HUES64 (cell line): ENCODE data around the gene PARVA.
A peak's percentile ranks its signal among the peaks of the same experiment; 100 is the strongest.

Source experiments
- H3K27ac ChIP-seq: 2 replicates; pipeline ENCODE4 v1.7.0; 2013; ENCODE audit warnings: low read depth, low read length, inconsistent platforms
- H3K27me3 ChIP-seq: 2 replicates; pipeline ENCODE4 v1.6.1; 2013; ENCODE audit warnings: mild to moderate bottlenecking, low read length; ENCODE audit not compliant: insufficient read depth
- H3K36me3 ChIP-seq: 2 replicates; pipeline ENCODE4 v1.6.1; 2013; ENCODE audit warnings: mild to moderate bottlenecking, low read length; ENCODE audit not compliant: insufficient read depth
- H3K4me1 ChIP-seq: 2 replicates; pipeline ENCODE4 v1.6.1; 2013; ENCODE audit warnings: mild to moderate bottlenecking, low read length, moderate library complexity; ENCODE audit not compliant: insufficient read depth
- H3K4me3 ChIP-seq: 2 replicates; pipeline ENCODE4 v1.5.1; 2013; ENCODE audit warnings: mild to moderate bottlenecking, low read length, moderate library complexity
- H3K9ac ChIP-seq: 2 replicates; pipeline ENCODE4 v1.6.1; 2013; ENCODE audit warnings: mild to moderate bottlenecking, low read depth, low read length
- H3K9me3 ChIP-seq: 2 replicates; pipeline ENCODE4 v1.6.1; 2013; ENCODE audit warnings: low read depth, low read length; ENCODE audit not compliant: insufficient read depth
- WGBS: fragments of 150-250, 120-280 bp; methylation state at CpG from one replicate; pipeline ENCODE4 v1.1.7; 2013; ENCODE audit warnings: missing lambda C conversion rate; 5-methylcytosine and 5-hydroxymethylcytosine counted together

PARVA gene

DNA sequence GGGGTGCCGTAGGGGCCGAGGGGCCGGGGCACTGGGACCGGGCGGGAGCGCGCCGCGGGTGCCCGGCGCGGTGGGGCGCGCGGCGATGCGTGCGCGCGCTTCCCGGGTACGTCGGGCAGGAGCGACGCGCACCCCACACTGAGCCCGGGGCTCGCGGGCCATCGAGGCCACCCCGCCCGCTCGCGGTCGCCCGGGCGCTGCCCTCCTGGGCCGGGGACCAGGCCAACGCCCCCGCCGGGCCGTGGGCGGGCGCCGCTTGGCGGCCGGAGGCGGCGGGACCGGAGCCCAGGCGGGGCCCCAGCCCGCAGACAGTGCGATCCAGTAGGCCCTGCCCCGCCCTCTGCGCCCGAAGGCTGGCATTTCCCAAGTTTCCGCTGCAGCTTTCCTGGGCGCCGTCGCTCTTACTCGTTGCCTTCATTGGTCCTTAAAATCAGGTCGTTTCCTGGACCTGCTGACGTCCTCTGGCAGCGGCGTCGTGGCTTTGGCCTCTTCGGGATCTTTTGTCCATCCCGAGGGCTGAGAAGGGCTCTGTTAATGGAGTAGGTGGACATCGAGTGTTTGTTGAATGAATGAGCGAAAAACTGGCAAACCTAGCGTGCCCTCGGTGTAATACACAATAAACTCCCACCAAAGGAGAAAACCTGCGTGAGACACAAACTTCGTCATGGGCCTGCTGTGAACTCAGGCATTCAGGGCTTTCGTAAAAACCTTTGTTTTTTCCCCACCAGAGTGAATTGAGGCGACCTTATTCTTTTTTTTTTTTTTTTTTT, 638 bp downstream of the PARVA start:
- Histone ChIP-seq H3K4me3 (peak overlapping the region; percentile 78), H3K36me3 (0 out of 2 replicates have a peak, but pooled peaks cover 5% of the 10 kb centered on the region), H3K27ac (peak overlapping the region; percentile 90), H3K9me3 (no peaks in the 10 kb centered on the region), H3K27me3 (peaks cover 24% of the 10 kb centered on the region), H3K4me1 (peaks cover 6% of the 10 kb centered on the region; the same call in 1 of the 2 replicates), H3K9ac (peak overlapping the region; percentile 89)
- WGBS = 2% methylated on average over 75 of the region's 76 CpGs

- WGBS = 93% methylated on average over 9 of the region's 9 CpGs
- no peak overlapping the region for H3K4me3 ChIP-seq
- peaks cover 6% of the 10 kb centered on the region; the same call in 1 of the 2 replicates for H3K4me1 ChIP-seq
- no peak overlapping the region for H3K27ac ChIP-seq
- peaks cover 14% of the 10 kb centered on the region for H3K27me3 ChIP-seq
- no peaks in the 10 kb centered on the region for H3K9me3 ChIP-seq
- H3K9ac ChIP-seq = no peak overlapping the region
- H3K36me3 ChIP-seq = 0 out of 2 replicates have a peak, but pooled peaks cover 5% of the 10 kb centered on the region
Measured at GRCh38 chr11:12380565-12381325, 3.4 kb downstream of the PARVA start.

DNA sequence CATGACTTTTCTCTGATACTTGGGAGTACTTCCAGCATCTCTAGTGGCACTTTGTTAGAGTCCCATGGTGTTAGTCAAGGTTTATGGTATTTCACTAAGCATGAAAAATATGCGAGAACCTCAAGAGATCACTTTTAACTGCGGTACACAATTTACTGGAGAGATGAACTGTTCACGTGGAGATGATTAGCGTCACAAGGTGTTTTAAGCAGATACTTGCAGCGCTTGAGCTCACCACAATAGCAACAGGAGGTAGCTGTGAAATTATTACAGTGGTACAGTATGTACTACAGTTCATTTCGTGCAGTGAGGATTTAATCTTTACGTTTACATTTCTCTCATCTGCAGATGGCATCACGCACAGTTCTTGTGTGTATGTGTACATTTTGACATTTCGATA, 4.5 kb downstream of the PARVA start:
- H3K36me3 ChIP-seq = 0 out of 2 replicates have a peak, but pooled peaks cover 5% of the 10 kb centered on the region
- 96% methylated on average over 9 of the region's 9 CpGs for WGBS
- no peak overlapping the region for H3K9ac ChIP-seq
- H3K9me3 ChIP-seq = no peaks in the 10 kb centered on the region
- H3K4me1 ChIP-seq = peaks cover 1% of the 10 kb centered on the region; the same call in 1 of the 2 replicates
- no peak overlapping the region for H3K27ac ChIP-seq
- no peak overlapping the region for H3K4me3 ChIP-seq
- peaks cover 2% of the 10 kb centered on the region; the same call in 1 of the 2 replicates for H3K27me3 ChIP-seq

DNA sequence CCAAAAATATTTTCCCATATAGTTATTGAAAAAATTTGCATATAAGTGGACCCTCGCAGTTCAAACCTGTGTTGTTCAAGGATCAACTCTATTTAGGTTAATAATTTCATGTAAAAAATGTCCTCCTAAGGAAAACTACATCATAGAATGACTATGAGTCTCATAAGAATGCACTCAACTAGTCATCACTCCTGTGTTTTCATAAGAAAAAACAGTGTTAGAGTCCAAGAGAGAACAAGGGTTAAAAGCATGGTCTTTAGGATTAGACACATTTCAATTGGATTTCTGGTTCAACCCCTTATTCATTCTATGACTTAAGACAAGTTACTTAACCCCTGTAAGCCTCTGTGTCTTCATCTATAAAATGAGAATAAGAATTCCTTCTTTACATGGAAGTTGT, 5.1 kb downstream of the PARVA start:
- Histone ChIP-seq H3K36me3 (0 out of 2 replicates have a peak, but pooled peaks cover 5% of the 10 kb centered on the region), H3K9me3 (no peaks in the 10 kb centered on the region), H3K27me3 (no peaks in the 10 kb centered on the region), H3K4me1 (no peaks in the 10 kb centered on the region), H3K27ac (no peak overlapping the region), H3K4me3 (no peak overlapping the region), H3K9ac (no peak overlapping the region)
- WGBS = no CpG with 5 or more reads among the region's 1 CpG

DNA sequence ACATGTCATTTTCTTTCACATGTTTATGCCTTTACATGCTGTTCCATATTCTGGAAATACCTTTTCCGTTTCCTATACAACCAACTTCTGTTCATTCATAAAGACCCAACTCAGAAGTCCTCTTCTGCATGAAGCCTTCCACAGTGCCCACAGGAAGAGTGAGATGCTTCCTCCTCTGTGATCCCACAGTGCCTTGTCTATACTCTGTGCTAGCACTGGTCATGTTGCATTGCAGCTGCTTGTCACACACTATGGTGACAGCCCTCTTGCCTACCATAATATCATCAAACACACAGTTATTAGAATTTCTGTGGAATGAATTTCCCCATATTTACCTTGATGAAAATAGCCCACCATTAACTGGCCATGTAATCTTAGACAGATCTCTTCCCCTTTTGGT, 8.9 kb downstream of the PARVA start:
- Histone ChIP-seq H3K27ac (no peak overlapping the region), H3K9me3 (no peaks in the 10 kb centered on the region), H3K4me3 (no peak overlapping the region), H3K36me3 (0 out of 2 replicates have a peak, but pooled peaks cover 5% of the 10 kb centered on the region), H3K4me1 (0 out of 2 replicates have a peak, but pooled peaks cover 3% of the 10 kb centered on the region), H3K9ac (no peak overlapping the region), H3K27me3 (no peaks in the 10 kb centered on the region)
- 93% methylated on average over 1 of the region's 1 CpG for WGBS

- no peaks in the 10 kb centered on the region for H3K9me3 ChIP-seq
- WGBS = 89% methylated on average over 2 of the region's 2 CpGs
- H3K4me3 ChIP-seq = no peak overlapping the region
- 0 out of 2 replicates have a peak, but pooled peaks cover 3% of the 10 kb centered on the region for H3K4me1 ChIP-seq
- H3K36me3 ChIP-seq = 0 out of 2 replicates have a peak, but pooled peaks cover 3% of the 10 kb centered on the region
- H3K9ac ChIP-seq = no peak overlapping the region
- no peak overlapping the region for H3K27ac ChIP-seq
- no peaks in the 10 kb centered on the region for H3K27me3 ChIP-seq
Measured at GRCh38 chr11:12386745-12387144, 9.4 kb downstream of the PARVA start.

DNA sequence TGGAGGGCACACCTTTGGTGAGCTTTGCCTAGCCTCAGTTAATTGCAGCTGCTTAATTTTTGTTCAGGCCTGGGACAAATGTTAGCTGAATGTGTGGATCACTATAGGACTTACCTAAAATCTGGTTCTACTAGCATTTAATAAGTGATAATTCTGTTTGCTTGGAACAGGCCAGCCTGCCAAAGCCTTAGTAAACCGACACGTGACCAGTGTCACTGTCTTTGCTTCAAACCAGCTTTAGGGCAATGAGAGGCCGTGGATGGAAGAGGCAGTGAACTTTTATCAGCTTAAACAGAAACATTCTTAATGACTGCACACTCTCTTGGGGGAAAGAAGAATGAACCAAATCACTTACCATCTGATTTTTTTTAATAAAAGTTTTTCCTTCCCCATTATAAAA, 10.8 kb downstream of the PARVA start:
- H3K4me1 ChIP-seq = 0 out of 2 replicates have a peak, but pooled peaks cover 3% of the 10 kb centered on the region
- WGBS = 95% methylated on average over 3 of the region's 3 CpGs
- H3K27me3 ChIP-seq = no peaks in the 10 kb centered on the region
- no peak overlapping the region for H3K27ac ChIP-seq
- H3K9ac ChIP-seq = no peak overlapping the region
- H3K36me3 ChIP-seq = no peaks in the 10 kb centered on the region
- 0 out of 2 replicates have a peak, but pooled peaks cover 2% of the 10 kb centered on the region for H3K9me3 ChIP-seq
- H3K4me3 ChIP-seq = no peak overlapping the region

GRCh38 chr11:12388939-12389670, 11.7 kb downstream of the PARVA start:
- Histone ChIP-seq H3K27me3 (no peaks in the 10 kb centered on the region), H3K9ac (no peak overlapping the region), H3K4me3 (no peak overlapping the region), H3K27ac (no peak overlapping the region), H3K9me3 (0 out of 2 replicates have a peak, but pooled peaks cover 4% of the 10 kb centered on the region), H3K4me1 (0 out of 2 replicates have a peak, but pooled peaks cover 3% of the 10 kb centered on the region), H3K36me3 (no peaks in the 10 kb centered on the region)
- 93% methylated on average over 2 of the region's 2 CpGs for WGBS

GRCh38 chr11:12389676-12390657, 12.6 kb downstream of the PARVA start:
- 0 out of 2 replicates have a peak, but pooled peaks cover 4% of the 10 kb centered on the region for H3K9me3 ChIP-seq
- no peak overlapping the region for H3K9ac ChIP-seq
- no peak overlapping the region for H3K27ac ChIP-seq
- no peak overlapping the region for H3K4me3 ChIP-seq
- WGBS = 84% methylated on average over 9 of the region's 10 CpGs
- no peaks in the 10 kb centered on the region for H3K27me3 ChIP-seq
- H3K4me1 ChIP-seq = 0 out of 2 replicates have a peak, but pooled peaks cover 3% of the 10 kb centered on the region
- H3K36me3 ChIP-seq = no peaks in the 10 kb centered on the region

GRCh38 chr11:12390687-12391110, 13.3 kb downstream of the PARVA start:
- Histone ChIP-seq H3K9me3 (peaks cover 7% of the 10 kb centered on the region), H3K36me3 (no peaks in the 10 kb centered on the region), H3K27ac (no peak overlapping the region), H3K9ac (no peak overlapping the region), H3K4me1 (0 out of 2 replicates have a peak, but pooled peaks cover 3% of the 10 kb centered on the region), H3K4me3 (no peak overlapping the region), H3K27me3 (no peaks in the 10 kb centered on the region)
